ENCODE measurements around the gene LCN12.

Gene LCN12

GRCh38 chr9:136958898-136959850, 7.1 kb downstream of the LCN12 start:
- no peak for DNase-seq

- no peak for DNase-seq
Measured at GRCh38 chr9:136960212-136960937, 8.3 kb downstream of the LCN12 start.

GRCh38 chr9:136960938-136961275, 8.8 kb downstream of the LCN12 start:
- DNase-seq = no peak

GRCh38 chr9:136961279-136962065, 9.4 kb downstream of the LCN12 start:
- no peak for DNase-seq

- DNase-seq = no peak
Measured at GRCh38 chr9:136962163-136962562, 10.1 kb downstream of the LCN12 start.

- DNase-seq = no peak
Measured at GRCh38 chr9:136962701-136963248, 10.7 kb downstream of the LCN12 start.

GRCh38 chr9:136963341-136963740, 11.3 kb downstream of the LCN12 start:
- DNase-seq = no peak

- DNase-seq = no peak
Measured at GRCh38 chr9:136963751-136964150, 11.7 kb downstream of the LCN12 start.

- no peak for DNase-seq
Measured at GRCh38 chr9:136964171-136964689, 12.2 kb downstream of the LCN12 start.

GRCh38 chr9:136964833-136965422, 12.9 kb downstream of the LCN12 start:
- no peak for DNase-seq

GRCh38 chr9:136965771-136966484, 13.9 kb downstream of the LCN12 start:
- DNase-seq = no peak

GRCh38 chr9:136968333-136969127, 16.5 kb downstream of the LCN12 start:
- DNase-seq = no peak

GRCh38 chr9:136969150-136969549, 17.1 kb downstream of the LCN12 start:
- no peak for DNase-seq

GRCh38 chr9:136969774-136970173, 17.7 kb downstream of the LCN12 start:
- no peak for DNase-seq

- DNase-seq = no peak
Measured at GRCh38 chr9:136970361-136970760, 18.3 kb downstream of the LCN12 start.

- DNase-seq = no peak
Measured at GRCh38 chr9:136971746-136972145, 19.7 kb downstream of the LCN12 start.

- DNase-seq = no peak
Measured at GRCh38 chr9:136972335-136972734, 20.3 kb downstream of the LCN12 start.

- no peak for DNase-seq
Measured at GRCh38 chr9:136972743-136973142, 20.7 kb downstream of the LCN12 start.

- DNase-seq = no peak
Measured at GRCh38 chr9:136973618-136974617, 21.8 kb downstream of the LCN12 start.
